Measurements from ENCODE around the gene DCK. TPM values are rescaled to one million over a fixed set of nuclear protein-coding genes. Genes with fewer than 3 reads are reported as not detected.
A peak's percentile ranks its signal among the peaks of the same experiment; 100 is the strongest.
"Not testable (repeated sequence)": the region's sequence is repeated elsewhere in the genome, so short reads cannot be mapped to it uniquely, and the experiment has no call there.

DCK gene
- total RNA-seq, 1 donor from 2014 or later = 32.6 TPM

- ChIA-PET POLR2A (interaction anchor here (0.6 to 6.1 kb wide), 5 partner anchors 10 to 284 kb away, joined by 3 to 203 read pairs (median 4); partner anchors contain the start of gene GRSF1), CTCF (interaction anchor here (1.6 to 6.3 kb wide), 2 partner anchors 13 to 95 kb away, joined by 4 to 86 read pairs; partner anchors contain the start of gene MOB1B)
- DNase-seq = no peak
- peak overlapping the region; percentile 94 for H3K27ac Mint-ChIP-seq
- H3K4me1 Mint-ChIP-seq = peaks cover 89% of the 10 kb centered on the region
- peak overlapping the region; percentile 94 for H3K4me3 Mint-ChIP-seq
- TF ChIP-seq CTCF (IDR thresholded peaks at IDR 0.05) = no peak
- no peak for ATAC-seq (ENCODE audit: low read depth)
- peaks cover 2% of the 10 kb centered on the region for H3K9me3 Mint-ChIP-seq
- H3K36me3 Mint-ChIP-seq (ENCODE audit: low read depth) = peaks cover 61% of the 10 kb centered on the region
- no peaks in the 10 kb centered on the region for H3K27me3 Mint-ChIP-seq
- intact Hi-C loops (cut with micrococcal nuclease) = loop anchor here (10.0 kb wide), 1 partner anchor 188 kb away; no protein-coding TSS in a partner anchor
These were observed 3.6 kb downstream of the DCK start for GRCh38 chr4:70997036-70997435.

DNA sequence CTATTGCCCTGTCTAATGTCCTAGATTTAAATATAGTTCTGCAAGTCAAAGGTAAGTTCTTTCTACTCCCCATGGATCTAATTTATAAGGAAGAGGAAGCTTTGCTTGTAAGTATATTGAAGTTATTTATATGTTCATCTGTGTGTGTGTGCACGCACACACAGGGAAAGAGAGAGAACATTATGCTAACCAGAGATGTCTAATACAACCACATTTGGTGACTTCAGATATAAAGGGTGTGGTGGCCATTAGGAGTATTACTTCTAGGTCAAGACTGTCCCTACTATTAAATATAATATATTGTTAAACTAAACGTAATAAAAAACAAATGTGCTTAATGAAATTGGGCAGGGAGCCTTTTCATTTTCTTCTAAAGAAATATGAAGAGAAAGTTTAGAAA, 4.1 kb downstream of the DCK start:
- intact Hi-C loops (cut with micrococcal nuclease) = loop anchor here (10.0 kb wide), 1 partner anchor 187 kb away; no protein-coding TSS in a partner anchor
- Mint-ChIP-seq H3K9me3 (peaks cover 2% of the 10 kb centered on the region), H3K4me3 (peak overlapping the region; percentile 94), H3K27me3 (no peaks in the 10 kb centered on the region), H3K27ac (peak overlapping the region; percentile 94), H3K36me3 (ENCODE audit: low read depth) (peaks cover 66% of the 10 kb centered on the region), H3K4me1 (peaks cover 89% of the 10 kb centered on the region)
- CTCF ChIA-PET = interaction anchor here (1.6 to 6.3 kb wide), 2 partner anchors 12 to 96 kb away, joined by 4 to 86 read pairs; partner anchors contain the start of gene MOB1B
- no peak for TF ChIP-seq CTCF (IDR thresholded peaks at IDR 0.05)
- DNase-seq (no peak), ATAC-seq (ENCODE audit: low read depth) (no peak)
- POLR2A ChIA-PET = interaction anchor here (0.8 to 6.1 kb wide), 2 partner anchors 9 to 158 kb away, joined by 3 to 203 read pairs; partner anchors contain the start of gene GRSF1

GRCh38 chr4:70999639-71000038, 6.2 kb downstream of the DCK start:
- POLR2A ChIA-PET; H3K9me3 Mint-ChIP-seq; H3K27me3 Mint-ChIP-seq; ATAC-seq (ENCODE audit: low read depth); H3K4me3 Mint-ChIP-seq; DNase-seq: not testable (repeated sequence)
- Mint-ChIP-seq H3K36me3 (ENCODE audit: low read depth) (peaks cover 65% of the 10 kb centered on the region), H3K27ac (peak overlapping the region; percentile 84), H3K4me1 (peaks cover 98% of the 10 kb centered on the region)
- intact Hi-C loops (cut with micrococcal nuclease) = loop anchor here (10.0 kb wide), 1 partner anchor 185 kb away; no protein-coding TSS in a partner anchor
- CTCF ChIA-PET = interaction anchor here (0.9 kb wide), 1 partner anchor 11 kb away, joined by 4 read pairs; no protein-coding TSS in a partner anchor

GRCh38 chr4:71001363-71001762, 7.9 kb downstream of the DCK start:
- Mint-ChIP-seq H3K36me3 (ENCODE audit: low read depth) (peaks cover 60% of the 10 kb centered on the region), H3K4me1 (peaks cover 95% of the 10 kb centered on the region), H3K27ac (peak overlapping the region; percentile 84)
- CTCF ChIA-PET; H3K27me3 Mint-ChIP-seq; DNase-seq; ATAC-seq (ENCODE audit: low read depth); H3K9me3 Mint-ChIP-seq; POLR2A ChIA-PET; H3K4me3 Mint-ChIP-seq; intact Hi-C loops (cut with micrococcal nuclease): not testable (repeated sequence)

- intact Hi-C loops (cut with micrococcal nuclease) = no loop called here
- Mint-ChIP-seq H3K9me3 (peaks cover 2% of the 10 kb centered on the region), H3K36me3 (ENCODE audit: low read depth) (peaks cover 55% of the 10 kb centered on the region), H3K27ac (peak overlapping the region; percentile 84), H3K4me3 (peak overlapping the region; percentile 75), H3K27me3 (no peaks in the 10 kb centered on the region), H3K4me1 (peaks cover 95% of the 10 kb centered on the region)
- ChIA-PET CTCF (interaction anchor here (0.8 to 3.2 kb wide), 5 partner anchors 10 to 269 kb away, joined by 4 to 22 read pairs (median 4); partner anchors contain the start of genes DCK and GRSF1), POLR2A (interaction anchor here (0.6 to 9.2 kb wide), 6 partner anchors 9 to 327 kb away, joined by 3 to 203 read pairs (median 6); partner anchors contain the start of genes DCK and GRSF1)
- DNase-seq = peak; percentile 52
- TF ChIP-seq CTCF (IDR thresholded peaks at IDR 0.05) = no peak
- ATAC-seq (ENCODE audit: low read depth) = peak; percentile 63
These were observed 10.9 kb downstream of the DCK start for GRCh38 chr4:71004281-71004851.

DNA sequence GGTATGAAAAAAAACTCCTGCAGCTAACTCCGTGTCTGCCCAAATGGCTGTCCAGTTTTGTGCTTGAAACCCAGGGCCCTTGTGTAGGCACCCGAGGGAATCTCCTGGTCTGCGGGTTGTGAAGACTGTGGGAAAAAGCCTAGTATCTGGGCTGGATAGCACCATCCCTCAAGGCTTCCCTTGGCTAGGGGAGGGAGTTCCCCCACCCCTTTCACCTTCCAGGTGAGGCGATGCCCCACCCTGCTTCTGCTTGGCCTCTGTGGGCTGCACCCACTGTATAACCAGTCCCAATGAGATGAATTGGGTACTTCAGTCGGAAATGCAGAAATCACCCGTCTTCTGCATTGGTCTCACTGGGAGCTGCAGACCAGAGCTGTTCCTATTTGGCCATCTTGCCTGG, 11.6 kb downstream of the DCK start:
- H3K4me1 Mint-ChIP-seq = peaks cover 95% of the 10 kb centered on the region
- ChIA-PET POLR2A (interaction anchor here (0.9 to 9.2 kb wide), 4 partner anchors 10 to 166 kb away, joined by 3 to 203 read pairs (median 8); partner anchors contain the start of genes DCK, GRSF1 and MOB1B), CTCF (interaction anchor here (0.6 to 3.2 kb wide), 4 partner anchors 11 to 170 kb away, joined by 3 to 22 read pairs (median 4); partner anchors contain the start of gene DCK)
- not testable (repeated sequence) for DNase-seq; H3K9me3 Mint-ChIP-seq; H3K27me3 Mint-ChIP-seq; ATAC-seq (ENCODE audit: low read depth)
- peak overlapping the region; percentile 75 for H3K4me3 Mint-ChIP-seq
- peaks cover 48% of the 10 kb centered on the region for H3K36me3 Mint-ChIP-seq (ENCODE audit: low read depth)
- H3K27ac Mint-ChIP-seq = peak overlapping the region; percentile 84
- intact Hi-C loops (cut with micrococcal nuclease) = loop anchor here (5.0 kb wide), 1 partner anchor 63 kb away; no protein-coding TSS in a partner anchor

Measured in activated B cell treated with CpG ODN at 0.5 μM for 24 hours (primary cell).